SKM-1 treated with dmso at 0.1 percent for 144 hours (cell line): ENCODE results near the gene NEMP2.
"Not testable (repeated sequence)": the region's sequence is repeated elsewhere in the genome, so short reads cannot be mapped to it uniquely, and the experiment has no call there.

Source experiments
- DNase-seq: peaks from one replicate; lab custom pipeline; 2025; ENCODE audit not compliant: unreplicated experiment; lab: John Stamatoyannopoulos, UW

The NEMP2 gene

GRCh38 chr2:190494600-190495227 lies 39.8 kb downstream of the NEMP2 start:
- not testable (repeated sequence) for DNase-seq

GRCh38 chr2:190493095-190493494 lies 41.4 kb downstream of the NEMP2 start:
- DNase-seq: no peak

GRCh38 chr2:190490502-190490901 lies 44.0 kb downstream of the NEMP2 start:
- no peak for DNase-seq

GRCh38 chr2:190489475-190489874 lies 45.0 kb downstream of the NEMP2 start:
- no peak for DNase-seq

- no peak for DNase-seq
Measured at GRCh38 chr2:190488516-190489233, 45.8 kb downstream of the NEMP2 start.

GRCh38 chr2:190486037-190486623 lies 48.4 kb downstream of the NEMP2 start:
- DNase-seq: no peak

GRCh38 chr2:190482451-190482850 lies 52.1 kb downstream of the NEMP2 start:
- DNase-seq: no peak

GRCh38 chr2:190481339-190481738 lies 53.2 kb downstream of the NEMP2 start:
- DNase-seq: no peak

GRCh38 chr2:190478572-190479195 lies 55.8 kb downstream of the NEMP2 start:
- DNase-seq: no peak

GRCh38 chr2:190477661-190478454 lies 56.7 kb downstream of the NEMP2 start:
- no peak for DNase-seq

GRCh38 chr2:190470256-190470826 lies 64.2 kb downstream of the NEMP2 start:
- no peak for DNase-seq

GRCh38 chr2:190469771-190470170 lies 64.8 kb downstream of the NEMP2 start:
- DNase-seq: no peak

- DNase-seq: no peak
Measured at GRCh38 chr2:190468814-190469569, 65.5 kb downstream of the NEMP2 start.

GRCh38 chr2:190468354-190468753 lies 66.2 kb downstream of the NEMP2 start:
- DNase-seq: not testable (repeated sequence)

GRCh38 chr2:190467575-190468083 lies 66.9 kb downstream of the NEMP2 start:
- no peak for DNase-seq

- no peak for DNase-seq
Measured at GRCh38 chr2:190466819-190467446, 67.6 kb downstream of the NEMP2 start.

GRCh38 chr2:190465060-190465459 lies 69.5 kb downstream of the NEMP2 start:
- DNase-seq: no peak

GRCh38 chr2:190462611-190463010 lies 71.9 kb downstream of the NEMP2 start:
- DNase-seq: no peak

GRCh38 chr2:190462181-190462580 lies 72.3 kb downstream of the NEMP2 start:
- DNase-seq: no peak
